ENCODE data around the gene AJAP1. TPM values are rescaled to one million over a fixed set of nuclear protein-coding genes. Genes with fewer than 3 reads are reported as not detected.

AJAP1 gene
- total and polyA plus RNA-seq, 2 of the 8 experiments (the other 6 are each of a cell fraction or from before 2014, with no cell fraction given): 1.9 to 6.2 TPM

- no peak for TF ChIP-seq BRCA1 (IDR thresholded peaks at IDR 0.05; ENCODE audit: low read depth, low read length)
- TF ChIP-seq HDAC6 (IDR thresholded peaks at IDR 0.05; ENCODE audit: low read depth, low read length): no peak
- TF ChIP-seq EGR1 (IDR thresholded peaks at IDR 0.05; ENCODE audit: borderline replicate concordance, low read depth, low read length): no peak
- TF ChIP-seq KDM4A (IDR thresholded peaks at IDR 0.05; ENCODE audit: low read depth, low read length, severe bottlenecking): no peak
- no peak for TF ChIP-seq RAD21 (IDR thresholded peaks at IDR 0.05 in 1 of 2, conservative IDR thresholded peaks at IDR 0.05 in 1 of 2; ENCODE audit: low read depth in 2 of 2, low read length in 2 of 2)
- no peak for TF ChIP-seq CTBP2 (IDR thresholded peaks at IDR 0.05; ENCODE audit: borderline replicate concordance, insufficient read depth, insufficient read length, low read length)
These were observed 21.1 kb upstream of the AJAP1 start (continued) for GRCh38 chr1:4633346-4633745.

Data from H1 (cell line).